Effector memory CD4-positive, alpha-beta T cell (primary cell): ENCODE measurements around the gene AVEN.

Source experiments
- DNase-seq, 3 donors: peaks; one replicate each; pipeline ENCODE4 v3.0.0-alpha.2; 2020
- H3K27ac ChIP-seq: 2 replicates; pipeline ENCODE4 v1.7.0; 2013; ENCODE audit warnings: mild to moderate bottlenecking, low read length, moderate library complexity; ENCODE audit not compliant: insufficient read depth, poor library complexity, severe bottlenecking
- H3K27me3 ChIP-seq: replicated peaks from 2 replicates; pipeline ENCODE4 v1.7.0; 2013; ENCODE audit warnings: mild to moderate bottlenecking, low read length; ENCODE audit not compliant: insufficient read depth, control insufficient read depth, poor library complexity, severe bottlenecking
- H3K36me3 ChIP-seq: 2 replicates; pipeline ENCODE4 v1.7.0; 2013; ENCODE audit warnings: mild to moderate bottlenecking, low read length, moderate library complexity; ENCODE audit not compliant: control insufficient read depth, insufficient read depth
- H3K4me1 ChIP-seq: 2 replicates; pipeline ENCODE4 v1.7.0; 2013; ENCODE audit warnings: low read length, mild to moderate bottlenecking; ENCODE audit not compliant: control insufficient read depth, insufficient read depth, poor library complexity, severe bottlenecking
- H3K4me3 ChIP-seq: 2 replicates; pipeline ENCODE4 v1.7.0; 2013; ENCODE audit warnings: low read length, low read depth, mild to moderate bottlenecking; ENCODE audit not compliant: insufficient read depth, poor library complexity, severe bottlenecking
- H3K9me3 ChIP-seq: 2 replicates; pipeline ENCODE4 v1.7.0; 2013; ENCODE audit warnings: mild to moderate bottlenecking, low read length, moderate library complexity; ENCODE audit not compliant: control insufficient read depth

AVEN gene

DNA sequence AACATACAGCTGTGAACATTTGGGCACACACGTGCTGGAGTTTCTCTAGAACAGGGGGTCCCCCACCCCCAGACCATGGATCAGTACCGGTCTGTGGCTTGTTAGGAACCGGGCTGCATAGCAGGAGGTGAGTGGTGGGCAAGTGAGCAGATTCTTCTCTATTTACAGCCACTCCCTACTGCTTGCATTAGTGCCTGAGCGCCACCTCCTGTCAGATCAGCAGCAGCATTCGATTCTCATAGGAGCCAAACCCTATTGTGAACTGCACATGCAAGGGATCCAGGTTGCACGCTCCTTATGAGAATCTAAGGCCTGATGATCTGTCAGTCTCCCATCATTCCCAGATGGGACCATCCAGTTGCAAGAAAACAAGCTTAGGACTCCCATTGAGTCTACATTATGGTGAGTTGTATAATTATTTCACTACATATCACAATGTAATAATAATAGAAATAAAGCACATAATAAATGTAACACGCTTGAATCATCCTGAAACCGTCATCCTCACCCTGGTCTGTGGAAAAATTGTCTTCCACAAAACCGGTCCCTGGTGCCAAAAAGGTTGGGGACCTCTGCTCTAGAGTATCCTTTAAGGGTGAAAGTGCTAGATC lies 44.9 kb downstream of the AVEN start:
- no peak for DNase-seq
- H3K27me3 ChIP-seq: no peaks in the 10 kb centered on the region
- H3K9me3 ChIP-seq: no peaks in the 10 kb centered on the region
- H3K4me1 ChIP-seq: no peaks in the 10 kb centered on the region
- H3K4me3 ChIP-seq: no peak overlapping the region
- H3K27ac ChIP-seq: no peak overlapping the region
- H3K36me3 ChIP-seq: no peaks in the 10 kb centered on the region

DNA sequence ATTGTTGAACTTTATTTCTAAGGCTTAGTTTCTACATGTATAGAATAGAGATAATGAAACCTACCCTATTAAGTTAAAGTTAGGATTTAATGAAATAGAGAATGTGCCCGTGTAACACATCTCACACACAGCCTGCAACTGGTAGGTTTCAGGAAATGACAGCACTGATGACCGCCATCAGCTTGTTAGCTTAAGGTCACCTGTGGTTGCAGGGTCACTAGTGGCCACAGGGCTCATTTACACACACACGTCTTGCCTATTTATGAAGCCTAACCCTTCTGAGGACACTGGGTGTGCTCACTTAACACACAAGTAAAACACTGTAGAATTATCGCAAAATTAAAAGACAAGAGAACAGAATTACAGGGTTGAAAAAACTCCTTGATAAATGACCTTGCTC lies 50.6 kb downstream of the AVEN start:
- Histone ChIP-seq H3K4me1 (no peaks in the 10 kb centered on the region), H3K27ac (no peak overlapping the region), H3K27me3 (no peaks in the 10 kb centered on the region), H3K9me3 (no peaks in the 10 kb centered on the region), H3K36me3 (no peaks in the 10 kb centered on the region), H3K4me3 (no peak overlapping the region)
- no peak for DNase-seq

DNA sequence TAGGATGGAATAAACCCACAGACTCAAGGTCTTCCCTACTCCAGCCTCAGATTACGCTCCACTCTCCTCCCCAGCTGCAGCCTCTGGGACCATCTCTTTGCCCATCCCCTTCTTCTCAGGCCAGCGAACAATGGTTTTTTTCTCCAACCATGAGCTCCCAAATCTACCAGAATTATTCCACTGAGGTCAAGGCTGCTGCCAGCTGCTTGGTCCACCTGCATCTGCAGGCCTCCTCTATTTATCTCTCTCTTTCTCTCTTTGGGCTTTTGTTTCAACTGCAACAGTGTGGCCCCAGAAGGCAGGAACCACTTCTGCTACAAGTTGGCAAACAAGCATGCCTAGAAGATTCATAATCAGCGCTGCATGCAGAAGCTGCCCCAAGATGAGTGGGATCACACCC lies 51.6 kb downstream of the AVEN start:
- DNase-seq: no peak
- Histone ChIP-seq H3K4me1 (no peaks in the 10 kb centered on the region), H3K36me3 (no peaks in the 10 kb centered on the region), H3K4me3 (no peak overlapping the region), H3K27me3 (no peaks in the 10 kb centered on the region), H3K9me3 (no peaks in the 10 kb centered on the region), H3K27ac (no peak overlapping the region)

DNA sequence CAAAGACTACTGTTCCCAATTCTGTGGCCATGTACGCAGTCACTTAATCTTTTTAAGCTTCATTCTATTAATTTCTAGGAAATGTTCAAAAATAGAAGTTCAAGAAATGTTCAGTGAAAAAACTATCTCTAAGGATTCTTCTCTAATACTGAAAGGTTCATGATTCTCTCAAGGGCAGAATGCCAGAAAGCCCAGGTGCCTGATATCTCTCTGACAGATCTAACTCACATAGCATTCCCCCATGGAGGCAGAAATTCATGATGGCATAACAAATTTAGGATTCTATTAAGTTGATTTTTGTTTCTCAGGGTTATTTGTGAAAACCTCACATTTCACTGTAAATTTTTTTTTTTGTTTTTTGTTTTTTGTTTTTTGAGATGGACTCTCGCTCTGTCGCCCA lies 53.3 kb downstream of the AVEN start:
- Histone ChIP-seq H3K9me3 (no peaks in the 10 kb centered on the region), H3K27me3 (no peaks in the 10 kb centered on the region), H3K36me3 (no peaks in the 10 kb centered on the region), H3K4me3 (no peak overlapping the region), H3K4me1 (no peaks in the 10 kb centered on the region), H3K27ac (no peak overlapping the region)
- no peak for DNase-seq

DNA sequence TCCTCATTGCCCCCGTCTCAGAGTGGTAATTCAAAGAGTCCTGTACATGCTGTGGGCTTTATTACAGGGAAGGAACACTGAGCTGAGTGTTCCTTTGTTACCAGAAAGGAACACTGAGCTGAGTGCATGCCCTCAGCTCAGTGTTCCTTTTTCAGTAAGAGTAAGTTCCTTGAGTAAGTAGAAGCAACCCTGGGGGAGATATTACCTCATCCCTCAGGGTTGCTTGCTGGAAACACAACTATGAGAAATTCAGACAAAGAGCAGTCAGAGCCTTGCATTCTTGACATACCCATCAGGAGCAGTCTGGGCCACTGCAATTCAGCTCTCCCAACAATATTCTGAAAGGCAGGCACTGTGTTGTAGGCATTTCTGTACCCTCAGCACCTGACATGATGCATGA lies 53.7 kb downstream of the AVEN start:
- no peaks in the 10 kb centered on the region for H3K4me1 ChIP-seq
- no peak overlapping the region for H3K4me3 ChIP-seq
- no peaks in the 10 kb centered on the region for H3K27me3 ChIP-seq
- no peak overlapping the region for H3K27ac ChIP-seq
- H3K36me3 ChIP-seq: no peaks in the 10 kb centered on the region
- H3K9me3 ChIP-seq: no peaks in the 10 kb centered on the region
- DNase-seq: no peak

DNA sequence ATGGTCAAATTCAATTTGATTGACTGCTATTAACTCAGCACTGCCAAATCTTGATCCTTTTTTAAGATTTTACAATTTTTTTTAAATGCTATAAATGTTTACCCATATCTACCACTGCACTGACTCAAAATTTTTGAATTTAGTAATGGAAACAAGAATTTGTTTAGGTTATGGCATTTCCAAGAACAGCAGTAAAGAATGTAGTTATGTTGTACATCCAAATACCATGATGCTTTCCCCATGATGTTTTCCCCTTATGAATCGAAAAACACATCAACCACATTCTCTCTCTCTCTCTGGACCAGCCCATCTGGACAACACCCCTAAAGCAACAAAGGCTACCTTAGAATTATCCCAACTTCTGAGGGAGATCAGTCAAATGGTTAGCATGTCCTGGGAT lies 56.5 kb downstream of the AVEN start:
- DNase-seq: no peak
- no peaks in the 10 kb centered on the region for H3K4me1 ChIP-seq
- no peaks in the 10 kb centered on the region for H3K27me3 ChIP-seq
- no peak overlapping the region for H3K27ac ChIP-seq
- no peaks in the 10 kb centered on the region for H3K36me3 ChIP-seq
- H3K9me3 ChIP-seq: no peaks in the 10 kb centered on the region
- no peak overlapping the region for H3K4me3 ChIP-seq

DNA sequence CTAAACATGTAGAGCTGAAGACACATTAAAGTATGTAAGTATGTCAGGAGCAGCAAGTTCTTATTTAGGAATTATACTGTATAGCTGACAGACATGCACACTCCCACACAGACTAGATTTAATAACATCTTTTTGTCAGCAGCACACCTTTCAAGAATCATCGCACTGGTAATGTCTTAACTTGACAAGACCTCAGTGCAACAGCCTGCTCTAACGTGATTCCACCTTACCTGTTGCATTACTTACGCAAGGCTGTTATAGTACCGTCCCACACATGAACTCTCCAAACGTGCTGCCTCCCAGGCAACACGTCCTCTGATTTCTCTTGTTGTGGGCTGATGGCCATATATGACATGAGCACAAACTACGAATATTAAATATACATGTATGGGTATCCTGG lies 58.8 kb downstream of the AVEN start:
- H3K27ac ChIP-seq: no peak overlapping the region
- H3K4me3 ChIP-seq: no peak overlapping the region
- no peaks in the 10 kb centered on the region for H3K27me3 ChIP-seq
- no peaks in the 10 kb centered on the region for H3K9me3 ChIP-seq
- no peaks in the 10 kb centered on the region for H3K4me1 ChIP-seq
- H3K36me3 ChIP-seq: no peaks in the 10 kb centered on the region
- DNase-seq: no peak

DNA sequence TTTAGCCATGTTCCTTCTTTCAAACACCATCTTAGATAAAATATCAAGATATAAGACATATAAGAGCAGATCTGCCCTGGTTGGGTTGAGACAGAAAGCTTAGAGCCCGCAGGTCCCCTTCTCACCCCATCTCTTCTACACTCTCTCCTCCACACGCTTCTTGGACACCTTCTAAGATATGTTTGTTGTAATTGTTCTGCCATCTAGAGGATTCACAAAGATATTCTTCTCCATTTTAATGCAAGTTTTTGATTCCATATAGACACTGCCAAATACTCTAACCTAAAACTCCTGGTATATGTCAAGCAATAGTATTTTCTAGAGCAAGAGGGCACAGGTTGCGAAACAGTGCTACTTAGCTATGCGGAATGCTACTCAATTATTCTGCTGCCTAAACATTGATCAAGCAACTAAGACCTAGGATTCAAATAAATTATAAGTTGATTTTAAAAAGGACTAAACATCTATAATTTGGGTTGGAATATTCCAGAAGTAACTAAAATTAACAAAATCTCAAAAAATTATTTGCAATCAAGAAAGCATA lies 63.9 kb downstream of the AVEN start:
- Histone ChIP-seq H3K36me3 (no peaks in the 10 kb centered on the region), H3K4me1 (no peaks in the 10 kb centered on the region), H3K4me3 (no peak overlapping the region), H3K9me3 (no peaks in the 10 kb centered on the region), H3K27me3 (no peaks in the 10 kb centered on the region), H3K27ac (no peak overlapping the region)
- DNase-seq: no peak

DNA sequence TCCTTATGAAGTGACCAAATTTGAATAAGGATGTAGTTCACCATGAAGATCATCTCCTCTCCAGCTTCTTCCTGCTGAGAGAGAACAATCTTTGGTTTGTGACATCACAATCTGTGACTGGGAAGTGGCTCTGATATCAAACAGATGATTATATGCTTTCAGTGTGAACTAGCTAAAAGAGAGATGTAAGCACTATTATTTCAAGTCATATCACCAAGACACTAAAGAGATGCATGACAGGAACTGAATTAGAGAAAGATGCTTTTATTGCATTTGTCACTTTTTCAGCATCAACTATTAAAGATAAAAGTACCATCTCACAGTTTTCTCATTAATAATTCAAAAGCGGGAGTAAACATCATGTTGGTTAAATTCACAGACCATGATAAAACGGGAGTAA lies 67.2 kb downstream of the AVEN start:
- H3K9me3 ChIP-seq: no peaks in the 10 kb centered on the region
- no peaks in the 10 kb centered on the region for H3K36me3 ChIP-seq
- H3K27ac ChIP-seq: no peak overlapping the region
- DNase-seq: no peak
- H3K4me1 ChIP-seq: no peaks in the 10 kb centered on the region
- no peaks in the 10 kb centered on the region for H3K27me3 ChIP-seq
- H3K4me3 ChIP-seq: no peak overlapping the region

DNA sequence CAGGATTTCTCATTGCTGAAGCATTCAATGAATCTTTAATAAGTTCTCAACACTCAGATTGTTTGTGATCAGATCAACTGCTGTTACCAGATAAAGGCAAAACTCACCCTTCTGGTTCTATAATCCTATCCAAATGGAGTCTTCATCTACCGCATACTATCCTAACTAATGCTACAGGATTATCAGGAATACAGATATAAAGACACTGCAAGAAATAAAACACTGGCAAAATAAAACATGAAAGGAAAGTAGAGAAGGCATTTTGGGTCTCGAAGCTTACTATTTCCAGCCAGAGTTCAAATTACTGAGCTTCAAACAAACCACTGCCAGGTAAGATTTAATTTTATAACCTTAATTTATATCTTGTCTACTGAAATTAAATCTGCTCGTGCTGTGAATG lies 70.2 kb downstream of the AVEN start:
- Histone ChIP-seq H3K36me3 (no peaks in the 10 kb centered on the region), H3K9me3 (no peaks in the 10 kb centered on the region), H3K4me3 (no peak overlapping the region), H3K27me3 (no peaks in the 10 kb centered on the region), H3K27ac (no peak overlapping the region), H3K4me1 (no peaks in the 10 kb centered on the region)
- no peak for DNase-seq
